ENCODE data around the gene PRPF18.
A peak's percentile ranks its signal among the peaks of the same experiment; 100 is the strongest.

The PRPF18 gene

DNA sequence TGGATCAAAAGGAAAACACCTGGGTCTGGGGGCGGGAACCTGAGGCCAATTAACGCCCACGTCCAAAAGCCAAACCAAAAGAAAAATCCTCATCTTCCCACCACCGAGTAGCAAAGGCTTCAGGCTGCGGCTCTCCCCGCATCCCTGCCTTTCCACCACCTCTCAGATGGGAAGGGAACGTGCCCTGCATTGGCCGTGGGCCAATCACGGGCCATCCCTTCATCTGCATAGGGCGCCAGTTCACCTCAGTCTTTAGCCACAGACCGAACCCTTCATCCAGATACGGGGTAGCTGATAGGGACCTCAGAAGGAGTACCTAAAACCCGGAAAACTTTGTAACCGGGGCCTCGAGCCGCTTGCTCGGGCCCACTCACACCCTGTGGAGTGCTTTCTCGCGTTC lies 626 bp downstream of the PRPF18 start:
- TF ChIP-seq TCF4 (CRISPR knock-in tag; IDR thresholded peaks at IDR 0.05; ENCODE audit: borderline replicate concordance) (no peak), POU6F1 (CRISPR knock-in tag; IDR thresholded peaks at IDR 0.05; ENCODE audit: borderline replicate concordance, low read depth) (no peak), ZNF70 (CRISPR knock-in tag; IDR thresholded peaks at IDR 0.05) (no peak), ZNF8 (CRISPR knock-in tag; IDR thresholded peaks at IDR 0.05) (no peak), ZFP30 (CRISPR knock-in tag; IDR thresholded peaks at IDR 0.05) (no peak), PATZ1 (CRISPR knock-in tag; IDR thresholded peaks at IDR 0.05; ENCODE audit: borderline replicate concordance) (no peak), SNAI2 (CRISPR knock-in tag; IDR thresholded peaks at IDR 0.05) (no peak), OSR1 (CRISPR knock-in tag; IDR thresholded peaks at IDR 0.05) (no peak), ESRRG (CRISPR knock-in tag; IDR thresholded peaks at IDR 0.05) (no peak), ZNF565 (CRISPR knock-in tag; conservative IDR thresholded peaks at IDR 0.05; ENCODE audit: low read depth) (no peak), GLIS3 (CRISPR knock-in tag; IDR thresholded peaks at IDR 0.05) (no peak), ZFP3 (CRISPR knock-in tag; IDR thresholded peaks at IDR 0.05) (no peak), TOX (CRISPR knock-in tag; IDR thresholded peaks at IDR 0.05; ENCODE audit: borderline replicate concordance) (no peak)
- ATAC-seq, result peak; percentile 48

DNA sequence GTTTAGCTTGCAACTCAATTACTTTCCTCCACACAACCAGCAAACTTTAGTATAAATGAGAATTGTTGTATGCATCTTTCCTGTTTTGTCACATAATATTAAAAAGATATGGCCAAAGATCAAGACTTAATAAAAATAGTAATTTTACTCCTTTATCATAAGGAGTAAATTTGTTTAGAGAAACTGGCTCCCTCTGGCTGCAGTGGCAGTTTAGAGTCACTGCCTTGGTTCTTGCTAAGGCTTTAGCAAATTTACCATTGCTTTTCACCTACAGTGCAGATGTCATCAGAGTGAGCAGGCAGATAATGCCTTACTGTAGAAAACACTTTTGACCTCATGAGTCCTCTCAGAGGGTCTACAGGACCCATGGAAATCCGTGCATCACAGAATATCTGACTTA lies 2.6 kb downstream of the PRPF18 start:
- TF ChIP-seq ZC3H10 (CRISPR knock-in tag; IDR thresholded peaks at IDR 0.05), result no peak
- TF ChIP-seq, protein P1, sequence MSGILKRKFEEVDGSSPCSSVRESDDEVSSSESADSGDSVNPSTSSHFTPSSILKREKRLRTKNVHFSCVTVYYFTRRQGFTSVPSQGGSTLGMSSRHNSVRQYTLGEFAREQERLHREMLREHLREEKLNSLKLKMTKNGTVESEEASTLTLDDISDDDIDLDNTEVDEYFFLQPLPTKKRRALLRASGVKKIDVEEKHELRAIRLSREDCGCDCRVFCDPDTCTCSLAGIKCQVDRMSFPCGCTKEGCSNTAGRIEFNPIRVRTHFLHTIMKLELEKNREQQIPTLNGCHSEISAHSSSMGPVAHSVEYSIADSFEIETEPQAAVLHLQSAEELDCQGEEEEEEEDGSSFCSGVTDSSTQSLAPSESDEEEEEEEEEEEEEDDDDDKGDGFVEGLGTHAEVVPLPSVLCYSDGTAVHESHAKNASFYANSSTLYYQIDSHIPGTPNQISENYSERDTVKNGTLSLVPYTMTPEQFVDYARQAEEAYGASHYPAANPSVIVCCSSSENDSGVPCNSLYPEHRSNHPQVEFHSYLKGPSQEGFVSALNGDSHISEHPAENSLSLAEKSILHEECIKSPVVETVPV (CRISPR knock-in tag; IDR thresholded peaks at IDR 0.05), result no peak
- TF ChIP-seq ZNF70 (CRISPR knock-in tag; IDR thresholded peaks at IDR 0.05), result no peak
- TF ChIP-seq TCF4 (CRISPR knock-in tag; IDR thresholded peaks at IDR 0.05; ENCODE audit: borderline replicate concordance), result no peak
- TF ChIP-seq ESRRG (CRISPR knock-in tag; IDR thresholded peaks at IDR 0.05), result no peak
- ATAC-seq, result no peak

- TF ChIP-seq ZFP3 (CRISPR knock-in tag; IDR thresholded peaks at IDR 0.05), result no peak
- no peak for TF ChIP-seq PPARA (CRISPR knock-in tag; IDR thresholded peaks at IDR 0.05; ENCODE audit: borderline replicate concordance)
- no peak for TF ChIP-seq ZNF8 (CRISPR knock-in tag; IDR thresholded peaks at IDR 0.05)
- no peak for TF ChIP-seq ZFP30 (CRISPR knock-in tag; IDR thresholded peaks at IDR 0.05)
- no peak for TF ChIP-seq OSR1 (CRISPR knock-in tag; IDR thresholded peaks at IDR 0.05)
- TF ChIP-seq ZC3H10 (CRISPR knock-in tag; IDR thresholded peaks at IDR 0.05), result no peak
- TF ChIP-seq ESRRG (CRISPR knock-in tag; IDR thresholded peaks at IDR 0.05), result no peak
- no peak for TF ChIP-seq POU6F1 (CRISPR knock-in tag; IDR thresholded peaks at IDR 0.05; ENCODE audit: borderline replicate concordance, low read depth)
- TF ChIP-seq BACH2 (CRISPR knock-in tag; IDR thresholded peaks at IDR 0.05; ENCODE audit: borderline replicate concordance), result no peak
- TF ChIP-seq ARNTL (CRISPR knock-in tag; IDR thresholded peaks at IDR 0.05; ENCODE audit: borderline replicate concordance, low read depth), result no peak
- TF ChIP-seq SNAI2 (CRISPR knock-in tag; IDR thresholded peaks at IDR 0.05), result no peak
- TF ChIP-seq ZNF70 (CRISPR knock-in tag; IDR thresholded peaks at IDR 0.05), result no peak
- no peak for TF ChIP-seq GLIS3 (CRISPR knock-in tag; IDR thresholded peaks at IDR 0.05)
- no peak for TF ChIP-seq TOX (CRISPR knock-in tag; IDR thresholded peaks at IDR 0.05; ENCODE audit: borderline replicate concordance)
- TF ChIP-seq ISL1 (CRISPR knock-in tag; IDR thresholded peaks at IDR 0.05), result no peak
- TF ChIP-seq PATZ1 (CRISPR knock-in tag; IDR thresholded peaks at IDR 0.05; ENCODE audit: borderline replicate concordance), result no peak
- no peak for TF ChIP-seq CSDC2 (CRISPR knock-in tag; IDR thresholded peaks at IDR 0.05)
- TF ChIP-seq, protein P1 (CRISPR knock-in tag; IDR thresholded peaks at IDR 0.05), result no peak
- no peak for TF ChIP-seq TSHZ2 (CRISPR knock-in tag; IDR thresholded peaks at IDR 0.05)
- ATAC-seq, result no peak
These were observed 4.1 kb downstream of the PRPF18 start for GRCh38 chr10:13590886-13591285.

All from SK-N-SH treated with all-trans-retinoic acid at 6 μM for 48 hours (cell line).